Smooth muscle cell (in vitro differentiated cells): ENCODE data around the gene SECISBP2. TPM values are rescaled to one million over a fixed set of nuclear protein-coding genes. Genes with fewer than 3 reads are reported as not detected.

ENCODE experiments used
- microRNA-seq: library from miRNA; unstranded; fragments of <30 nt; microRNA quantifications from one replicate; pipeline ENCODE4, GENCODE V29; 2016; ENCODE audit warnings: borderline number of aligned reads
- polyA plus RNA-seq: library from polyadenylated mRNA; unstranded; fragments of >200 nt; fragmentation: Nextera tagmentation; extraction: Ambion mirVana; gene quantifications from 2 replicates; pipeline ENCODE4 v1.2.1, GENCODE V29; 2016
- small RNA-seq: library from RNA; depleted of rRNA; stranded (forward); fragments of <200 nt; gene quantifications from one replicate; pipeline ENCODE3, GENCODE V24; 2014
- total RNA-seq: library from RNA; depleted of rRNA; stranded (reverse); fragments of >200 nt; gene quantifications from 2 replicates; pipeline ENCODE4 v1.2.3, GENCODE V29; 2014

Gene SECISBP2
- total and polyA plus RNA-seq, 2 experiments from 2014 or later = 12.2 to 25.1 TPM

Small RNA genes lying within 50 kb of the gene (microRNA-seq; reads per million reads assigned to microRNA genes)
- gene MIR3153 = not detected

Small RNA genes lying within 50 kb of the gene (small RNA-seq; reads per million reads assigned to genes)
- gene MIR3153 = not detected

Other genes with a start within 250 kb of the SECISBP2 start
- 0.67 and 0.81 TPM in 2 replicates for gene SHC3, start 139.7 kb upstream of the SECISBP2 start, total RNA-seq
- gene SHC3, start 139.7 kb upstream of the SECISBP2 start, polyA plus RNA-seq = 0.38 and 0.76 TPM in 2 replicates
- gene CKS2, start 7.3 kb upstream of the SECISBP2 start, total RNA-seq = 77.6 and 91.9 TPM in 2 replicates
- 136 and 148 TPM in 2 replicates for gene CKS2, start 7.3 kb upstream of the SECISBP2 start, polyA plus RNA-seq
- 2.4 and 2.7 TPM in 2 replicates for gene SEMA4D, start 179.6 kb downstream of the SECISBP2 start, total RNA-seq
- gene SEMA4D, start 179.6 kb downstream of the SECISBP2 start, polyA plus RNA-seq = 0.63 and 3.4 TPM in 2 replicates